DLD1 (cell line): ENCODE measurements around the gene CAMSAP2.
"Not testable (repeated sequence)": the region's sequence is repeated elsewhere in the genome, so short reads cannot be mapped to it uniquely, and the experiment has no call there.

Experiments
- in situ Hi-C: cut with HindIII; loops from 2 replicates; pipeline ENCODE4 v1.10.0; 2017; ENCODE audit warnings: low sequenced_read_pairs

Gene CAMSAP2

GRCh38 chr1:200780545-200781369 is 42.1 kb downstream of the CAMSAP2 start:
- in situ Hi-C loops, result no loop called here

- in situ Hi-C loops, result no loop called here
Observed at GRCh38 chr1:200783926-200784325, 45.2 kb downstream of the CAMSAP2 start.

GRCh38 chr1:200784576-200784975 is 45.9 kb downstream of the CAMSAP2 start:
- in situ Hi-C loops, result no loop called here

- in situ Hi-C loops, result no loop called here
Observed at GRCh38 chr1:200786788-200787187, 48.1 kb downstream of the CAMSAP2 start.

- in situ Hi-C loops, result no loop called here
Observed at GRCh38 chr1:200787896-200788387, 49.2 kb downstream of the CAMSAP2 start.

- in situ Hi-C loops, result not testable (repeated sequence)
Observed at GRCh38 chr1:200791012-200791411, 52.3 kb downstream of the CAMSAP2 start.

GRCh38 chr1:200793677-200794076 is 55.0 kb downstream of the CAMSAP2 start:
- in situ Hi-C loops, result no loop called here

GRCh38 chr1:200794506-200795065 is 55.9 kb downstream of the CAMSAP2 start:
- in situ Hi-C loops, result no loop called here

- in situ Hi-C loops, result no loop called here
Observed at GRCh38 chr1:200795156-200795555, 56.5 kb downstream of the CAMSAP2 start.

GRCh38 chr1:200802042-200802441 is 63.3 kb downstream of the CAMSAP2 start:
- in situ Hi-C loops, result loop anchor here (10.0 kb wide), 1 partner anchor 177 kb away; the partner anchor contains the start of gene KIF14

GRCh38 chr1:200802865-200803512 is 64.3 kb downstream of the CAMSAP2 start:
- in situ Hi-C loops, result loop anchor here (10.0 kb wide), 1 partner anchor 178 kb away; the partner anchor contains the start of gene KIF14

- in situ Hi-C loops, result loop anchor here (10.0 kb wide), 1 partner anchor 181 kb away; the partner anchor contains the start of gene KIF14
Observed at GRCh38 chr1:200805719-200806118, 67.0 kb downstream of the CAMSAP2 start.

GRCh38 chr1:200808846-200809245 is 70.2 kb downstream of the CAMSAP2 start:
- in situ Hi-C loops, result loop anchor here (10.0 kb wide), 1 partner anchor 184 kb away; the partner anchor contains the start of gene KIF14

- in situ Hi-C loops, result no loop called here
Observed at GRCh38 chr1:200811704-200812103, 73.0 kb downstream of the CAMSAP2 start.

- in situ Hi-C loops, result not testable (repeated sequence)
Observed at GRCh38 chr1:200816624-200817224, 78.0 kb downstream of the CAMSAP2 start.

GRCh38 chr1:200818248-200818647 is 79.6 kb downstream of the CAMSAP2 start:
- in situ Hi-C loops, result no loop called here

GRCh38 chr1:200819726-200820125 is 81.0 kb downstream of the CAMSAP2 start:
- in situ Hi-C loops, result no loop called here

GRCh38 chr1:200831091-200831490 is 92.4 kb downstream of the CAMSAP2 start:
- in situ Hi-C loops, result no loop called here

GRCh38 chr1:200834383-200834782 is 95.7 kb downstream of the CAMSAP2 start:
- in situ Hi-C loops, result no loop called here

- in situ Hi-C loops, result no loop called here
Observed at GRCh38 chr1:200836213-200836612, 97.5 kb downstream of the CAMSAP2 start.
